Ishikawa (cell line): Measurements from ENCODE around the gene CD9.

Experiments used
- CEBPB ChIP-seq: IDR thresholded peaks from 2 replicates; pipeline ENCODE4 v1.6.1; 2012
- CREB1 ChIP-seq: IDR thresholded peaks from 2 replicates; pipeline ENCODE4 v1.6.1; 2012; ENCODE audit warnings: low read depth
- EGR1 ChIP-seq: IDR thresholded peaks from 2 replicates; pipeline ENCODE4 v1.6.1; 2012
- EP300 ChIP-seq: IDR thresholded peaks from 2 replicates; pipeline ENCODE4 v1.6.1; 2012; ENCODE audit warnings: borderline replicate concordance
- FOXM1 ChIP-seq: IDR thresholded peaks from 2 replicates; pipeline ENCODE4 v1.6.1; 2012; ENCODE audit warnings: low read depth, borderline replicate concordance
- MAX ChIP-seq: IDR thresholded peaks from 2 replicates; pipeline ENCODE4 v1.6.1; 2012
- NFIC ChIP-seq: IDR thresholded peaks from 2 replicates; pipeline ENCODE4 v1.6.1; 2012
- RAD21 ChIP-seq: IDR thresholded peaks from 2 replicates; pipeline ENCODE4 v1.6.1; 2012; ENCODE audit warnings: low read depth
- TAF1 ChIP-seq: IDR thresholded peaks from 2 replicates; pipeline ENCODE4 v1.6.1; 2012; ENCODE audit warnings: low read depth, mild to moderate bottlenecking
- TCF12 ChIP-seq: IDR thresholded peaks from 2 replicates; pipeline ENCODE4 v1.6.1; 2012; ENCODE audit warnings: low read depth
- TEAD4 ChIP-seq: IDR thresholded peaks from 2 replicates; pipeline ENCODE4 v1.6.1; 2012
- USF1 ChIP-seq: IDR thresholded peaks from 2 replicates; pipeline ENCODE4 v1.6.1; 2012
- YY1 ChIP-seq: IDR thresholded peaks from 2 replicates; pipeline ENCODE4 v1.6.1; 2012; ENCODE audit warnings: low read depth
- ZBTB7A ChIP-seq: IDR thresholded peaks from 2 replicates; pipeline ENCODE4 v1.6.1; 2012; ENCODE audit warnings: low read depth
- TF ChIP-seq, protein P1 (sequence below): IDR thresholded peaks from 2 replicates; pipeline ENCODE4 v1.6.1; 2012; ENCODE audit warnings: low read depth, mild to moderate bottlenecking

Gene CD9

DNA sequence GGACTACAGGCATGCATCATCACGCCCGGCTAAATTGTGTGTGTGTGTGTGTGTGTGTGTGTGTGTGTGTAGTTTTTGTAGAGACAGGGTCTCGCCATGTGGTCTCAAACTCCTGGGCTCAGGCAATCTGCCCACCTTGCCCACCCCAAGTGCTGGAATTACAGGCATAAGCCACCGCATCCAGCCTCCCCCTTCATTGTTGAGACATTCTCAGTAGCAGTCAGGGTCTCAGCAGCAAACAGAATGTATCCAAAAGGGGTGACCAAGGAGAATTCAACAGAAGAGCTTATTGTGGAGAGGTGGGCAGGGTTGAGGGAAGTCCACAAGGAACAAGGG lies 73.0 kb downstream of the CD9 start:
- TF ChIP-seq EGR1, result no peak
- 0 out of 2 replicates have a peak, but pooled peaks have one; percentile 65 for TF ChIP-seq ZBTB7A
- TF ChIP-seq MAX, result peak; percentile 11; the same call in 1 of the 2 replicates
- TF ChIP-seq TAF1, result no peak
- no peak for TF ChIP-seq NFIC
- TF ChIP-seq TCF12, result no peak
- TF ChIP-seq, protein P1, sequence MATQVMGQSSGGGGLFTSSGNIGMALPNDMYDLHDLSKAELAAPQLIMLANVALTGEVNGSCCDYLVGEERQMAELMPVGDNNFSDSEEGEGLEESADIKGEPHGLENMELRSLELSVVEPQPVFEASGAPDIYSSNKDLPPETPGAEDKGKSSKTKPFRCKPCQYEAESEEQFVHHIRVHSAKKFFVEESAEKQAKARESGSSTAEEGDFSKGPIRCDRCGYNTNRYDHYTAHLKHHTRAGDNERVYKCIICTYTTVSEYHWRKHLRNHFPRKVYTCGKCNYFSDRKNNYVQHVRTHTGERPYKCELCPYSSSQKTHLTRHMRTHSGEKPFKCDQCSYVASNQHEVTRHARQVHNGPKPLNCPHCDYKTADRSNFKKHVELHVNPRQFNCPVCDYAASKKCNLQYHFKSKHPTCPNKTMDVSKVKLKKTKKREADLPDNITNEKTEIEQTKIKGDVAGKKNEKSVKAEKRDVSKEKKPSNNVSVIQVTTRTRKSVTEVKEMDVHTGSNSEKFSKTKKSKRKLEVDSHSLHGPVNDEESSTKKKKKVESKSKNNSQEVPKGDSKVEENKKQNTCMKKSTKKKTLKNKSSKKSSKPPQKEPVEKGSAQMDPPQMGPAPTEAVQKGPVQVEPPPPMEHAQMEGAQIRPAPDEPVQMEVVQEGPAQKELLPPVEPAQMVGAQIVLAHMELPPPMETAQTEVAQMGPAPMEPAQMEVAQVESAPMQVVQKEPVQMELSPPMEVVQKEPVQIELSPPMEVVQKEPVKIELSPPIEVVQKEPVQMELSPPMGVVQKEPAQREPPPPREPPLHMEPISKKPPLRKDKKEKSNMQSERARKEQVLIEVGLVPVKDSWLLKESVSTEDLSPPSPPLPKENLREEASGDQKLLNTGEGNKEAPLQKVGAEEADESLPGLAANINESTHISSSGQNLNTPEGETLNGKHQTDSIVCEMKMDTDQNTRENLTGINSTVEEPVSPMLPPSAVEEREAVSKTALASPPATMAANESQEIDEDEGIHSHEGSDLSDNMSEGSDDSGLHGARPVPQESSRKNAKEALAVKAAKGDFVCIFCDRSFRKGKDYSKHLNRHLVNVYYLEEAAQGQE, result no peak
- no peak for TF ChIP-seq EP300

GRCh38 chr12:6273541-6274230 lies 73.5 kb downstream of the CD9 start:
- TF ChIP-seq TAF1, result peak; percentile 41; the same call in 1 of the 2 replicates
- no peak for TF ChIP-seq EP300

DNA sequence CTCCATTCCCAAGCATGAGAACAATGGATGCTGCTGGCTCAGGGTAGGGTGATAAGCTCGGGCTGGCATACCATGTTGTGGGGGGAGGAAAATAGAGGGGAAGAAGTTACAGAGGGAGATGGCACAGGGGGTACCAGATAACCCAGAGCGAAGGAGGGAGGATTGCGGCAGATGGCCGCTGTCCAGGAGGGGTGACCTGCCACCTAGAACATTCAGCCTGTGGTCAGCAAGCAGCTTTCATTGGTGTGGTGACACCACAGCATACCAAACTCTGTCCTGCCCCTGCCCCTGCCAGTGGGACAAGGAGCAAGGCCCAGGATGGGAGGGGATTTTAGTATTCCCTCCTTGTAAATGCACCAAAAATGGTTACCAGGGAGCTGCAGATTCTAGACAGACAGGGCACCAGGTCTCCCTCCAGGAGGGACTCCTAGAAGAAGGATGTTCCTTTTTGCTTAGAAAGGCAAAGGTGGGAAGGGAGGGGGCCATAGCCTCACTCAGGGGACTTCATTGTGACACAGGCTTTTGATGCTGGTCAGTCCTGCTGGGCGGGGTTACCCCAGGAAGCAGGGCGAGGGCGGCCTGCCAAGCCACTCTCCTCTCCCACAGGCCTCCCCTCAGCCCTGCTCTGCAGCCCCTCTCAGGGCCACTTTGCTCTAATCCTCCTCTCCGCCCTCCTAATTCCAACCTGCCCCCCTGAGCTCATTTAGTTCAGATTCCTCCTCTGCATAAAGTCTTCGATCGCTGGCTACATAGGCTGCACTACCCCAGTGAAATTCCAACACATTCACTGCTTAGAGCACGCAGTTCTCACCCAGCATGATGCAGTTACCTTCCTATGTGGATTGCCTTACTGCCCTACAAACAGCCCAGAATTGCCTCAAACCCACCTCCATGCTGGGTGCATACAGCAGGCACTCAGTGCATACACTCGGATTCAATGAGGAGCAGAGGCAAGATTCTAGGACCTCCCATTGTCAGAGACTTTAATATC lies 74.3 kb downstream of the CD9 start:
- no peak for TF ChIP-seq YY1
- TF ChIP-seq NFIC, result no peak
- no peak for TF ChIP-seq ZBTB7A
- no peak for TF ChIP-seq RAD21
- no peak for TF ChIP-seq CEBPB
- no peak for TF ChIP-seq TAF1
- TF ChIP-seq MAX, result no peak
- TF ChIP-seq TEAD4, result no peak
- no peak for TF ChIP-seq USF1
- TF ChIP-seq TCF12, result no peak
- TF ChIP-seq FOXM1, result no peak
- no peak for TF ChIP-seq EGR1
- TF ChIP-seq, protein P1, result no peak

GRCh38 chr12:6275928-6276887 lies 76.0 kb downstream of the CD9 start:
- TF ChIP-seq EP300 (no peak), EGR1 (no peak), TEAD4 (no peak), MAX (no peak), RAD21 (no peak), CREB1 (no peak), NFIC (no peak), FOXM1 (no peak), YY1 (no peak)

- TF ChIP-seq RAD21 (peak; percentile 42), CEBPB (peak; percentile 63; the same call in 1 of the 2 replicates), ZBTB7A (no peak)
These were observed 76.9 kb downstream of the CD9 start for GRCh38 chr12:6276956-6277620.
